SHP77 treated with DMSO at 0.1 percent for 48 hours (cell line): Measurements from ENCODE around the gene PTPN18.

ENCODE experiments used
- DNase-seq: peaks from one replicate; lab custom pipeline; 2025; lab: John Stamatoyannopoulos, UW

Gene PTPN18

GRCh38 chr2:130365075-130365474, 9.2 kb downstream of the PTPN18 start:
- no peak for DNase-seq

GRCh38 chr2:130365963-130366362, 10.1 kb downstream of the PTPN18 start:
- DNase-seq = no peak

- DNase-seq = no peak
Observed at GRCh38 chr2:130366720-130367119, 10.9 kb downstream of the PTPN18 start.

GRCh38 chr2:130368786-130369185, 12.9 kb downstream of the PTPN18 start:
- no peak for DNase-seq

GRCh38 chr2:130369311-130369964, 13.6 kb downstream of the PTPN18 start:
- no peak for DNase-seq

- no peak for DNase-seq
Observed at GRCh38 chr2:130369965-130370341, 14.1 kb downstream of the PTPN18 start.

- DNase-seq = no peak
Observed at GRCh38 chr2:130370490-130370889, 14.6 kb downstream of the PTPN18 start.

GRCh38 chr2:130371723-130372054, 15.8 kb downstream of the PTPN18 start:
- no peak for DNase-seq

- DNase-seq = peak; percentile 63
Observed at GRCh38 chr2:130372055-130372832, 16.4 kb downstream of the PTPN18 start.

- no peak for DNase-seq
Observed at GRCh38 chr2:130372833-130373807, 17.3 kb downstream of the PTPN18 start.

- no peak for DNase-seq
Observed at GRCh38 chr2:130373808-130374365, 18.0 kb downstream of the PTPN18 start.

- DNase-seq = no peak
Observed at GRCh38 chr2:130374587-130375290, 18.9 kb downstream of the PTPN18 start.

GRCh38 chr2:130375291-130376266, 19.7 kb downstream of the PTPN18 start:
- no peak for DNase-seq

GRCh38 chr2:130376433-130377293, 20.8 kb downstream of the PTPN18 start:
- no peak for DNase-seq

- no peak for DNase-seq
Observed at GRCh38 chr2:130377491-130377890, 21.6 kb downstream of the PTPN18 start.

- DNase-seq = no peak
Observed at GRCh38 chr2:130378206-130378897, 22.5 kb downstream of the PTPN18 start.

GRCh38 chr2:130378898-130379214, 23.0 kb downstream of the PTPN18 start:
- DNase-seq = no peak

GRCh38 chr2:130380096-130380934, 24.5 kb downstream of the PTPN18 start:
- no peak for DNase-seq
